ENCODE results near the gene LRP6. TPM values are rescaled to one million over a fixed set of nuclear protein-coding genes. Genes with fewer than 3 reads are reported as not detected.

The LRP6 gene
- total RNA-seq, 2 donors from 2014 or later = 26.2 to 37.9 TPM

DNA sequence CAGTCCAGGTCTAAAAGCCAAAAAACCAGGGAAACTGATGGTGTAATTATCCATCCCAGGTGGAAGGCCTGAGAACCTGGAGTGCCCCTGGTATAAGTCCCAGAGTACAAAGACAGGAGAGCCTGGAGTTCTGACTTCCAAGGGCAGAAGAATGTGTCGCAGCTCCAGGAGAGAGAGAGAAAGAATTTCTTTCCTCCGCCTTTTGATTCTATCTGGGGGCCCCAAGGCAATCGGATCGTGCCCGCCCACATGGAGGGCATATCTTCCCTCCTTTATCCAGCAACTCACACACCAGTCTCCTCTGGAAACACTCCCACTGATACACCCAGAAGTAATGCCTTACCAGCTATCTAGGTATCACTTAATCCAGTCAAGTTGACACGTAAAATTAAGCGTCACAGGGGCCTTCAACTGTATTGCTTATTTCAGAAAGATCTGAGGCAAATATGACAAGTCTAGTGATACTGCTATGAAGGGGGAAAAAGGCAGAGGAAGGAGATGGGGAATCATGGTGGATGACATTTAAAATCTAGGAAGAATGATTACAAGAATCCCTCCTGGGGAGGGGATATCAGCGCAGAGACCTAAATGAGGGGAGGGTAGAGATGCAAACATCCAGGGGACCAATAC is 30.5 kb upstream of the LRP6 start:
- Histone ChIP-seq H3K4me3 (no peak overlapping the region), H3K36me3 (no peaks in the 10 kb centered on the region), H3K9me3 (no peaks in the 10 kb centered on the region), H3K4me1 (no peaks in the 10 kb centered on the region), H3K9ac (ENCODE audit: low read depth in 2 of 2, low read length in 2 of 2) (no peak overlapping the region), H3K27me3 (no peaks in the 10 kb centered on the region), H3K27ac (no peak overlapping the region)
- intact Hi-C loops (cut with DNase I) = no loop called here
- TF ChIP-seq, protein P1, sequence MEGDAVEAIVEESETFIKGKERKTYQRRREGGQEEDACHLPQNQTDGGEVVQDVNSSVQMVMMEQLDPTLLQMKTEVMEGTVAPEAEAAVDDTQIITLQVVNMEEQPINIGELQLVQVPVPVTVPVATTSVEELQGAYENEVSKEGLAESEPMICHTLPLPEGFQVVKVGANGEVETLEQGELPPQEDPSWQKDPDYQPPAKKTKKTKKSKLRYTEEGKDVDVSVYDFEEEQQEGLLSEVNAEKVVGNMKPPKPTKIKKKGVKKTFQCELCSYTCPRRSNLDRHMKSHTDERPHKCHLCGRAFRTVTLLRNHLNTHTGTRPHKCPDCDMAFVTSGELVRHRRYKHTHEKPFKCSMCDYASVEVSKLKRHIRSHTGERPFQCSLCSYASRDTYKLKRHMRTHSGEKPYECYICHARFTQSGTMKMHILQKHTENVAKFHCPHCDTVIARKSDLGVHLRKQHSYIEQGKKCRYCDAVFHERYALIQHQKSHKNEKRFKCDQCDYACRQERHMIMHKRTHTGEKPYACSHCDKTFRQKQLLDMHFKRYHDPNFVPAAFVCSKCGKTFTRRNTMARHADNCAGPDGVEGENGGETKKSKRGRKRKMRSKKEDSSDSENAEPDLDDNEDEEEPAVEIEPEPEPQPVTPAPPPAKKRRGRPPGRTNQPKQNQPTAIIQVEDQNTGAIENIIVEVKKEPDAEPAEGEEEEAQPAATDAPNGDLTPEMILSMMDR (IDR thresholded peaks at IDR 0.05) = no peak
- no peak for DNase-seq

DNA sequence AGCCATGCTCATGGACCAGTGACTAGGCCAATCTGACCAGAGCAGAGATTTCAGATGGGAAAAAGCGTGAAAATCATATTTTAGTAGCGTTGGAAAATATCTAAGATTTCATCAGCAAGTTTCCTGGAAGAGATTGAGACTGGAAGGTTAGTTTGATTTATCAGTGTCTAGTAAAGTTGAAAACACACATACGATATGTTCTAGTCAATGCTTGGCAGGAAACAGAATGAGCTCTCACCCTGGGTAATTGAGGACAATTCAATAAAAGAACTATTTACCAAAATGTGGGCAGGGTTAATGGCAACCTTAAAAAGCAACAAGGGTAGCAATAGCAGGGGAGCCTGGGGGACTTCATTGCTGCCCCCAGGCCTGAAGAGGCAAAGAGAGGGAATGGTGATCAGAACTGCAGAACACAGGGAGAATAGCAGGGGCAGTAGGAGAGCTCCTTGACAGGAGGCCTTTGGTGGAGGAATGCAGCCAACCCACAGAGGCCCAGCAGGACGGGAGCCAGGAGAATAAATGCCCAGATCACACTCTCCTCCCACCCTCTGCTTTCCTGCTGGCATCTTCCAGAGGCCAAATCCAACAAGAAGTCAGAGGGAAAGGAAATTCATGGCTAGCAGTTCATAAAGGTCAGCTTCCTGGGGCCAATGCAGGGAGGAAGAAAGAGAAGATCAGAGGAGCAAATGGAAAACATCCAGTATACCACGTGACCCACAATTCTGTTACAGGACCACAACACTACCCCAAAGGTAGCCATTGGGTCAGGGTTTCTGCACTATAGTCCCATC is 27.6 kb upstream of the LRP6 start:
- Histone ChIP-seq H3K27me3 (no peaks in the 10 kb centered on the region), H3K36me3 (no peaks in the 10 kb centered on the region), H3K9me3 (no peaks in the 10 kb centered on the region), H3K4me3 (no peak overlapping the region), H3K27ac (no peak overlapping the region), H3K4me1 (no peaks in the 10 kb centered on the region), H3K9ac (ENCODE audit: low read depth in 2 of 2, low read length in 2 of 2) (no peak overlapping the region)
- DNase-seq = no peak
- TF ChIP-seq, protein P1 (IDR thresholded peaks at IDR 0.05) = no peak
- intact Hi-C loops (cut with DNase I) = no loop called here

DNA sequence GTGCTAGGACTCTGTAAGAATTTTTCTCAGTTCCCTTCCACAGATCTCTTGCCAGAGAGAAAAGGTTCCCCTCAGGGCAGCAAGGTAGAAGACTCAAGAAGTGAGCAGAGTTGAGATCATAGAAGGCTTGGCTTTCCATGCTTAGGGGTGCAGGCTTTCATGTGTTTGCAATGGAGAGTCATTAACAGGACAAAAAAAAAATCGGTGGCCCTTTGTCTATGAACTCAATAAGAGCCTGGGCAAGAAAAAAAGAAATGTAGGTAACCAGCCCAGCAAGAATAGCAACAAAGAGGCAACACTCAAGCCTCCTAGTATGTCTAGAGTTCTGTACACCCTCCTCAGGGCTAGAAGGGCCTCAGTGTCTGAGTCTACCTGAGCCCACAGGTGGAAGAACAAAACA is 23.4 kb upstream of the LRP6 start:
- intact Hi-C loops (cut with DNase I) = no loop called here
- Histone ChIP-seq H3K36me3 (no peaks in the 10 kb centered on the region), H3K4me3 (no peak overlapping the region), H3K9ac (ENCODE audit: low read depth in 2 of 2, low read length in 2 of 2) (no peak overlapping the region), H3K27me3 (no peaks in the 10 kb centered on the region), H3K4me1 (no peaks in the 10 kb centered on the region), H3K27ac (no peak overlapping the region), H3K9me3 (no peaks in the 10 kb centered on the region)
- DNase-seq = no peak
- TF ChIP-seq, protein P1 (IDR thresholded peaks at IDR 0.05) = no peak

DNA sequence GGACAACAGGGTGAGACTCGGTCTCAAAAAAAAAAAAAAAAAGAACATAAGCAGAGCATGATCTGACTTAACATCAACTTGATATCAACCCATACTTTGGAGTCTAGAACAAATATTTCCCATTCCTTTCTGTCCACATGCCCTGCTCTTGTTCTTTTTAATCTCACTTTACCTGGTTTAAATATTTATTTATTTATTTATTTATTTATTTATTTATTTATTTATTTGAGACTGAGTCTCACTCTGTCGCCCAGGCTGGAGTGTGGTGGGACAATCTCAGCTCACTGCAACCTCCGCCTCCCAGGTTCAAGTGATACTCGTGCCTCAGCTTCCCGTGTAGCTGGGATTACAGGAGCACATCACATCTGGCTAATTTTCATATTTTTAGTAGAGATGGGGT is 19.6 kb upstream of the LRP6 start:
- Histone ChIP-seq H3K4me3 (no peak overlapping the region), H3K9ac (ENCODE audit: low read depth in 2 of 2, low read length in 2 of 2) (no peak overlapping the region), H3K27ac (no peak overlapping the region), H3K27me3 (no peaks in the 10 kb centered on the region), H3K4me1 (no peaks in the 10 kb centered on the region), H3K9me3 (no peaks in the 10 kb centered on the region), H3K36me3 (no peaks in the 10 kb centered on the region)
- TF ChIP-seq, protein P1 (IDR thresholded peaks at IDR 0.05) = no peak
- intact Hi-C loops (cut with DNase I) = no loop called here
- DNase-seq = no peak

DNA sequence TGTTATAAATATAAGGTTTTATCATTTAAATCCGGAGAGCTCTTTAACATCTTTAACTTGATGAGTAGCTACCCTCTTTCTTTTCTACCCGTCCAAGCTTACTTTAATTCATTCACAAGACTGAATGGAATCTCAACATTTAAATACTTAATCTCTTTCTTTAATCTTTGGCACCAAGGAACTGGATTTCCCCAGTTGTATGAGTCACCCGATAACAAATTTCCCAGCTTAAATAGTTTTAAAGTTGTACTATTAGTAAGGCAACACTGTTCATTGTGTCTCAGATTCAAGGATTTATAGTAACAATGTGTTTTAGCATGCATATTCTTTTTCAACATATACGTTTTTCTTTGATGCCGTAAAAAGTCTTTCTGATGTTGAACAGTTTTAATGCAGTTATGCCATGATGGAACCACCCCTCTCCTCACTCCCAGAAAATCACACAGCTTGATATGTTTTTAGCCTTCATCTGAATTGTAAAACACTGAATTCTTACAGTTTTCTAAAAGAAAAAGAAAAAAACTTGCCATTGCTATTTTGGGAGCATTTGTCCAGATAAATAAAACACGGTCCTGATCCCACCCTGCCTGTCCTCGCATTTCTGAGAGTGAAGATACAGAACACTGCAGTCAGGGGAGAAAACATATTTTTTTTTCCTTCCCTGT is 16.0 kb upstream of the LRP6 start:
- TF ChIP-seq, protein P1 (IDR thresholded peaks at IDR 0.05) = no peak
- intact Hi-C loops (cut with DNase I) = no loop called here
- Histone ChIP-seq H3K27ac (no peak overlapping the region), H3K4me3 (no peak overlapping the region), H3K36me3 (no peaks in the 10 kb centered on the region), H3K9ac (ENCODE audit: low read depth in 2 of 2, low read length in 2 of 2) (no peak overlapping the region), H3K4me1 (no peaks in the 10 kb centered on the region), H3K9me3 (no peaks in the 10 kb centered on the region), H3K27me3 (no peaks in the 10 kb centered on the region)
- no peak for DNase-seq

Data from colonic mucosa (tissue), 4 donors.